ENCODE measurements around the gene INPPL1. TPM values are rescaled to one million over a fixed set of nuclear protein-coding genes. Genes with fewer than 3 reads are reported as not detected.

INPPL1 gene
- total RNA-seq, 4 donors from 2014 or later, result 85.9 to 114 (median 99.5) TPM

DNA sequence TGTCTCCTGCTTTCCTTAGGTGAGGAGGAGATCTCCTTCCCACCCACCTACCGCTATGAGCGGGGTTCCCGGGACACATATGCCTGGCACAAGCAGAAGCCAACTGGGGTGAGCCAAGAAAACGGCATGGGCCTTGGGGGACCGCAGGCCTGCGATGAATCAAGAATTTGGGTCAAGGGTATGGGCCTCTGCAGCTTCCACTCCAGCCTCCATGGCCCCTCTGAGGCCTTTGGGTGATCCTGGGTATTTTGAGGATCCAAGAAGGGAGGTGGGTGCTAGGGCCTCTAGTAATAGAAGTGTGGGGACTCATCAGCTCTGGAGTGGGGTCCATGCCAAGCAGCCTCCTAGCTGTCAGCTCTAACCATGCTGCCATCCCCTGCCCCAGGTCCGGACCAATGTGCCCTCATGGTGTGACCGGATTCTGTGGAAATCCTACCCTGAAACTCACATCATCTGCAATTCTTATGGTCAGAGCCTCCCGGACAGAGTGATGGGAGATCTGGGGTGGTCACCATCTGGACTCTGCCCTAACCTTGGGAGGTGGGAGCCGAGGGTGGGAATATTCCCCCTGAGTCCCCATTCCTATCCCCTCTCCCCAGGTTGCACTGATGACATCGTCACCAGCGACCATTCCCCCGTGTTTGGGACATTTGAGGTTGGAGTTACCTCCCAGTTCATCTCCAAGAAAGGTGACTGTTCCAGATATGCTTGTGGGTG is 8.6 kb downstream of the INPPL1 start:
- 91 to 94% methylated on average over 12 to 13 of the region's 13 CpGs for WGBS, 2 donors
- Histone ChIP-seq H3K27ac (no peak overlapping the region), H3K4me3 (replicated peaks in 1 of 3) (no peak overlapping the region), H3K4me1 (peaks cover 7 to 11% of the 10 kb centered on the region in 2 donors), H3K27me3 (no peaks in the 10 kb centered on the region), H3K9me3 (no peaks in the 10 kb centered on the region), H3K36me3 (peaks cover 76 to 88% of the 10 kb centered on the region in 2 donors)
- intact Hi-C loops (cut with DNase I), result loop anchor here (10.0 kb wide), 1 partner anchor 192 kb away; no protein-coding TSS in a partner anchor
- no peak for DNase-seq
- TF ChIP-seq, protein P1, sequence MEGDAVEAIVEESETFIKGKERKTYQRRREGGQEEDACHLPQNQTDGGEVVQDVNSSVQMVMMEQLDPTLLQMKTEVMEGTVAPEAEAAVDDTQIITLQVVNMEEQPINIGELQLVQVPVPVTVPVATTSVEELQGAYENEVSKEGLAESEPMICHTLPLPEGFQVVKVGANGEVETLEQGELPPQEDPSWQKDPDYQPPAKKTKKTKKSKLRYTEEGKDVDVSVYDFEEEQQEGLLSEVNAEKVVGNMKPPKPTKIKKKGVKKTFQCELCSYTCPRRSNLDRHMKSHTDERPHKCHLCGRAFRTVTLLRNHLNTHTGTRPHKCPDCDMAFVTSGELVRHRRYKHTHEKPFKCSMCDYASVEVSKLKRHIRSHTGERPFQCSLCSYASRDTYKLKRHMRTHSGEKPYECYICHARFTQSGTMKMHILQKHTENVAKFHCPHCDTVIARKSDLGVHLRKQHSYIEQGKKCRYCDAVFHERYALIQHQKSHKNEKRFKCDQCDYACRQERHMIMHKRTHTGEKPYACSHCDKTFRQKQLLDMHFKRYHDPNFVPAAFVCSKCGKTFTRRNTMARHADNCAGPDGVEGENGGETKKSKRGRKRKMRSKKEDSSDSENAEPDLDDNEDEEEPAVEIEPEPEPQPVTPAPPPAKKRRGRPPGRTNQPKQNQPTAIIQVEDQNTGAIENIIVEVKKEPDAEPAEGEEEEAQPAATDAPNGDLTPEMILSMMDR (IDR thresholded peaks at IDR 0.05), result no peak
- TF ChIP-seq POLR2A (IDR thresholded peaks at IDR 0.05), result no peak

DNA sequence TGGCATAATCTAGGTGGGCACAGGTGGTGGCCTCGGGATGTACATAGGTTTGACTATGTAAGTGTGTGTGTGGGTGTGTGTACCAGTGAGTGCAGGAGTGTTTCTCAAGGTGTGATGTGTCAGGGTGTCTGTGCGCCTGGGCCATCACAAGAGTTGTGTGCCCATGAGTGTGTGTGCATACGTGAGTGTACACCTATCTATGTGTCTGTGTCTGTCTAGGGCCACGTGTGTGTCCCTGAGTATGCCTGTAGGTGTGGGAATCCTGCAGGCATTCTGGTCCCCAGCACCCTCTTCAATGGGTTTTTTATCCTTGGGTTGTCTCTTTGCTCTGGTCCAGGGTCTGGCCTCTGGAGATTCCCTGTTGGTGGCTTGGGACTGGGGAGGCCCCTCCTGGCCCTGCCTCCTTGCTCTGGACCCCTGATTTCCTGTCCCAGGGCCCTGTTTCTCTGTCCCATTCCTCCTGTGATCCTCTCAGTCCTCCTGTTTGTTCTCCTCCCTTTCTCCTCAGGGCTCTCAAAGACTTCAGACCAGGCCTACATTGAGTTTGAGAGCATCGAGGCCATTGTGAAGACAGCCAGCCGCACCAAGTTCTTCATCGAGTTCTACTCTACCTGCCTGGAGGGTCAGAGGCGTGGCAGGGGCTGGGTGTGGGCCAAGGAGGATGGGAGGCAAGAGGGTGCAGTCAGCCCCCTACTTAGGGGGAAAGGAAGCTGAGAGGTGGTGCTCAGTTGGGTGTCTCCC is 9.4 kb downstream of the INPPL1 start:
- WGBS, 2 donors, result 84 to 86% methylated on average over 8 of the region's 8 CpGs
- no peak overlapping the region for H3K27ac ChIP-seq
- no peaks in the 10 kb centered on the region for H3K27me3 ChIP-seq
- H3K4me3 ChIP-seq (replicated peaks in 1 of 3), result no peak overlapping the region
- DNase-seq, result no peak
- intact Hi-C loops (cut with DNase I), result loop anchor here (10.0 kb wide), 1 partner anchor 191 kb away; no protein-coding TSS in a partner anchor
- no peaks in the 10 kb centered on the region for H3K9me3 ChIP-seq
- peaks cover 8 to 12% of the 10 kb centered on the region in 2 donors for H3K4me1 ChIP-seq
- H3K36me3 ChIP-seq, result peaks cover 71 to 81% of the 10 kb centered on the region in 2 donors
- TF ChIP-seq POLR2A (IDR thresholded peaks at IDR 0.05), result no peak
- TF ChIP-seq, protein P1 (IDR thresholded peaks at IDR 0.05), result no peak

DNA sequence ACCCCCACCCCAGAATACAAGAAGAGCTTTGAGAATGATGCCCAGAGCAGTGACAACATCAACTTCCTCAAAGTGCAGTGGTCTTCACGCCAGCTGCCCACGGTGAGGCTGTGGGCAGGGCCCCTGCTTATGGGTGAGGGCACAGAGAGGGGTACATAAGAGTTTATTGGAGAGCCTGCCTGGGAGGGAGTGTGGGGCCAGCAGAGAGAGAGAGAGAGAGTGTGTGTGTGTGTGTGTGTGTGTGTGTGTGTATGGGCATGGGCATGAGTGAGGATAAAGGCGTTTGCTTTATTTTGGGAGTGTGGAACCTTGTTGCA is 9.9 kb downstream of the INPPL1 start:
- Histone ChIP-seq H3K4me3 (replicated peaks in 1 of 3) (no peak overlapping the region), H3K9me3 (no peaks in the 10 kb centered on the region), H3K27me3 (no peaks in the 10 kb centered on the region), H3K36me3 (peaks cover 66 to 76% of the 10 kb centered on the region in 2 donors), H3K4me1 (peaks cover 14 to 17% of the 10 kb centered on the region in 2 donors), H3K27ac (no peak overlapping the region)
- intact Hi-C loops (cut with DNase I), result loop anchor here (10.0 kb wide), 1 partner anchor 190 kb away; no protein-coding TSS in a partner anchor
- WGBS, 2 donors, result 74 to 82% methylated on average over 3 of the region's 3 CpGs
- DNase-seq, result no peak
- no peak for TF ChIP-seq POLR2A (IDR thresholded peaks at IDR 0.05)
- TF ChIP-seq, protein P1 (IDR thresholded peaks at IDR 0.05), result no peak

DNA sequence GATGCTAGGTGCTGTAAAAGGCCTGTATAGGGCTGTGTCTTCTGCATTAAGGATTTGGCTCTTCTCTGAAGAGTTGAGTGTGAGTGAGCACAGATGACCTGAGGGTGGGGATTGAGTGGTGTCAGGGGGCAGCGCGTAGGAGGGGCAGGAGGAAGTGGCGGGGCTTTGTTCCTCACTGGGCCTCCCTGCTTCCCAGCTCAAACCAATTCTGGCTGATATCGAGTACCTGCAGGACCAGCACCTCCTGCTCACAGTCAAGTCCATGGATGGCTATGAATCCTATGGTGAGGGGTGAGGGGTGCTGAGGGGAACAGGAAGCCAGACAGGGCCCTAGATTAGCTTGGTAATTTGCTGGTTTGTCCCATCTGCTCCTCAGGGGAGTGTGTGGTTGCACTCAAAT is 10.4 kb downstream of the INPPL1 start:
- no peak for DNase-seq
- H3K4me1 ChIP-seq, result peaks cover 15 to 21% of the 10 kb centered on the region in 2 donors
- intact Hi-C loops (cut with DNase I), result loop anchor here (10.0 kb wide), 1 partner anchor 190 kb away; no protein-coding TSS in a partner anchor
- H3K27me3 ChIP-seq, result no peaks in the 10 kb centered on the region
- no peak overlapping the region for H3K4me3 ChIP-seq (replicated peaks in 1 of 3)
- no peaks in the 10 kb centered on the region for H3K9me3 ChIP-seq
- peaks cover 61 to 71% of the 10 kb centered on the region in 2 donors for H3K36me3 ChIP-seq
- WGBS, 2 donors, result 93 to 97% methylated on average over 4 of the region's 4 CpGs
- TF ChIP-seq, protein P1 (IDR thresholded peaks at IDR 0.05), result no peak
- no peak for TF ChIP-seq POLR2A (IDR thresholded peaks at IDR 0.05)
- no peak overlapping the region for H3K27ac ChIP-seq
